Upper lobe of left lung (tissue), 6 donors: Measurements from ENCODE around the gene FBP2. TPM values are rescaled to one million over a fixed set of nuclear protein-coding genes. Genes with fewer than 3 reads are reported as not detected.
"Not testable (repeated sequence)": the region's sequence is repeated elsewhere in the genome, so short reads cannot be mapped to it uniquely, and the experiment has no call there.

Source experiments
- ATAC-seq, 2 donors: fragments of 200-7000 bp; cut with Tn5 transposase; one replicate each; pipeline ENCODE4 v1.9.1; 2022; ENCODE audit warnings: mild to moderate bottlenecking in 2 of 2, moderate library complexity in 2 of 2; ENCODE audit not compliant: low FRiP score in 2 of 2
- DNase-seq, 2 donors: peaks; one replicate each; pipeline ENCODE4 v3.0.0-alpha.2; 2019 to 2020
- H3K27ac ChIP-seq, 4 donors: fragments of 200-600 bp; sonication (generic); one replicate each; pipeline ENCODE4 v1.5.1; 2016 to 2019
- H3K27me3 ChIP-seq, 4 donors: fragments of 200-600 bp; sonication (generic); one replicate each; pipeline ENCODE4 v1.5.1; 2017 to 2019
- H3K36me3 ChIP-seq, 4 donors: fragments of 200-600 bp; sonication (generic); one replicate each; pipeline ENCODE4 v1.5.1; 2016 to 2019
- H3K4me1 ChIP-seq, 4 donors: fragments of 200-600 bp; sonication (generic); one replicate each; pipeline ENCODE4 v1.5.1; 2018 to 2019
- H3K4me3 ChIP-seq, 4 donors: fragments of 200-600 bp; sonication (generic); one replicate each; pipeline ENCODE4 v1.5.1; 2017 to 2019; ENCODE audit warnings: mild to moderate bottlenecking in 2 of 4, moderate library complexity in 1 of 4
- H3K9me3 ChIP-seq, 4 donors: fragments of 200-600 bp; sonication (generic); one replicate each; pipeline ENCODE4 v1.5.1; 2018 to 2019
- CTCF ChIP-seq, 6 experiments: fragments of 450-650 bp in 4 of 6; fragments of 200-600 bp in 2 of 6; sonication (generic) in 2 of 6; IDR thresholded peaks; one replicate each; pipeline ENCODE4 v1.5.1; 2016 to 2019; ENCODE audit warnings: antibody characterized with exemption in 6 of 6
- EP300 ChIP-seq, 4 donors: sonication (generic); formaldehyde crosslinking; IDR thresholded peaks; one replicate each; pipeline ENCODE4 v1.5.1; 2017; ENCODE audit warnings: antibody characterized with exemption in 4 of 4, control low read depth in 2 of 4
- POLR2A ChIP-seq, 4 donors: fragments of 450-650 bp; IDR thresholded peaks; one replicate each; pipeline ENCODE4 v1.5.1; 2016 to 2017; ENCODE audit warnings: antibody characterized with exemption in 4 of 4, mild to moderate bottlenecking in 2 of 4
- POLR2AphosphoS5 ChIP-seq, 2 donors: sonication (generic); formaldehyde crosslinking; IDR thresholded peaks; one replicate each; pipeline ENCODE4 v1.5.1; 2017; ENCODE audit warnings: antibody characterized with exemption in 2 of 2
- WGBS, 2 donors: methylation state at CpG; one replicate each; pipeline ENCODE4 v1.1.5; 2017 to 2018; 5-methylcytosine and 5-hydroxymethylcytosine counted together
- total RNA-seq, 6 donors: library from RNA; depleted of rRNA in 4 of 6; stranded (reverse); fragments of >200 nt in 4 of 6; gene quantifications; one replicate each; pipeline versions ENCODE4 v1.1.0 to v1.2.1, GENCODE V29; 2016 to 2021
- donor health status: DM: no; HTN: no; CAD: no; lungs with moderate emphysema.
- donor health status: DM: no; HTN: yes; CAD: no; lungs with severe emphysema.

The FBP2 gene
- total RNA-seq, 6 donors from 2014 or later: 0.49 TPM; not detected in 5

GRCh38 chr9:94600715-94601114, 7.1 kb upstream of the FBP2 start:
- Histone ChIP-seq H3K9me3 (no peaks in the 10 kb centered on the region), H3K27ac (no peak overlapping the region), H3K36me3 (peaks cover 0 to 11% (median 1%) of the 10 kb centered on the region in 4 donors), H3K4me3 (no peak overlapping the region), H3K27me3 (no peaks in the 10 kb centered on the region), H3K4me1 (peaks cover 0 to 6% (median 2%) of the 10 kb centered on the region in 4 donors)
- ATAC-seq (no peak), DNase-seq (no peak)
- 71 to 77% methylated on average over 10 of the region's 10 CpGs for WGBS, 2 donors
- TF ChIP-seq CTCF (IDR thresholded peaks at IDR 0.05) (no peak), POLR2AphosphoS5 (IDR thresholded peaks at IDR 0.05) (no peak)

DNA sequence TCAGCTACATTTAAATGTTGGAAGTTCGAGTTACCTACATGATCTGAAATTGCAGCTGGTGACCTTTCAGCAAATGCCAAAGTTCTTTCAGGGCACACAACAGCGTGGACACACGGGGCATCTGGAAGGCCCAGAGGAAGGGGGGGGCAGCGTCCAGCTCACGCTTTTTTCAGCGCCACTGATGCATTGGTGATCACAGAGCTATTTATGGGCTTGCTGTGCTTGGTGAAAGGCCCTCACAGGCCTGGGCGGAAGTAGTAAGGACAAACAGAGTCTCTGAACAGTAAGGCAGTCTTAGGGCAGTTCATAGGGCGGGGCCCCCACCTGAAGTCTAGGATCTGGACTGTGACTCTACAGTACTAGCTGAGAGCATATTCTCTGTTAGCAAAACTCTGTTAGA, 6.6 kb upstream of the FBP2 start:
- ATAC-seq: no peak
- H3K36me3 ChIP-seq: peaks cover 0 to 8% (median under 1%) of the 10 kb centered on the region in 4 donors
- WGBS, 2 donors: 84 to 87% methylated on average over 3 to 8 of the region's 8 CpGs

DNA sequence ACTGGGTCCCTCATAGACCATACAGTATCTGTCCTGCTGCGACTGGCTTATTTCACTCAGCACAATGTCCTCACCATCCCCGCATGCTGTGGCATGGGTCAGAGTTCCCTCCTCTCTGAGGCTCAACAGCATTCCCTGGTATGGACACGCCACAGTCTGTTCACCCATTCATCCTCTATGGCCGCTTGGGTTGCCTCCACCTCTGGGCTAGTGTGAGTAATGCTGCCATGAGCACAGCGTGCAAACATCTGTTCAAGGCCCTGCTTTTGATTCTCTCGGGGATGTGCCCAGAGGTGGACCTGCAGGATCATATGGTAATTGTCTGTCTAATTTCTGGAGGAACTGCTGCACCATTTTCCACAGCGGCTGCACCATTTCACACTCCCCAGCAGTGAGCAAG, 5.5 kb upstream of the FBP2 start:
- no peak overlapping the region for H3K27ac ChIP-seq
- no peaks in the 10 kb centered on the region for H3K36me3 ChIP-seq
- TF ChIP-seq POLR2A (IDR thresholded peaks at IDR 0.05): no peak
- TF ChIP-seq POLR2AphosphoS5 (IDR thresholded peaks at IDR 0.05): no peak
- no peak for TF ChIP-seq CTCF (IDR thresholded peaks at IDR 0.05)
- TF ChIP-seq EP300 (IDR thresholded peaks at IDR 0.05): no peak
- H3K4me1 ChIP-seq: peaks cover 0 to 6% (median 2%) of the 10 kb centered on the region in 4 donors
- no peak for ATAC-seq
- no peak for DNase-seq
- H3K27me3 ChIP-seq: no peaks in the 10 kb centered on the region
- no peak overlapping the region for H3K4me3 ChIP-seq
- H3K9me3 ChIP-seq: no peaks in the 10 kb centered on the region
- 79 to 88% methylated on average over 7 of the region's 7 CpGs for WGBS, 2 donors

More for the DNA sequence above, 6.6 kb upstream of the FBP2 start:
- no peak for TF ChIP-seq POLR2AphosphoS5 (IDR thresholded peaks at IDR 0.05)
- TF ChIP-seq EP300 (IDR thresholded peaks at IDR 0.05): no peak
- TF ChIP-seq POLR2A (IDR thresholded peaks at IDR 0.05): no peak
- no peak for TF ChIP-seq CTCF (IDR thresholded peaks at IDR 0.05)
- H3K9me3 ChIP-seq: no peaks in the 10 kb centered on the region
- H3K27ac ChIP-seq: no peak overlapping the region
- no peak for DNase-seq
- no peaks in the 10 kb centered on the region for H3K27me3 ChIP-seq
- H3K4me1 ChIP-seq: peaks cover 0 to 6% (median 2%) of the 10 kb centered on the region in 4 donors
- H3K4me3 ChIP-seq: no peak overlapping the region

- DNase-seq, H3K4me3 ChIP-seq, H3K27me3 ChIP-seq, H3K27ac ChIP-seq, H3K4me1 ChIP-seq, H3K36me3 ChIP-seq, H3K9me3 ChIP-seq, ATAC-seq: not testable (repeated sequence)
- WGBS, 2 donors: 80 to 84% methylated on average over 6 to 7 of the region's 7 CpGs
These were observed 941 bp downstream of the FBP2 start for GRCh38 chr9:94592683-94593082.

DNA sequence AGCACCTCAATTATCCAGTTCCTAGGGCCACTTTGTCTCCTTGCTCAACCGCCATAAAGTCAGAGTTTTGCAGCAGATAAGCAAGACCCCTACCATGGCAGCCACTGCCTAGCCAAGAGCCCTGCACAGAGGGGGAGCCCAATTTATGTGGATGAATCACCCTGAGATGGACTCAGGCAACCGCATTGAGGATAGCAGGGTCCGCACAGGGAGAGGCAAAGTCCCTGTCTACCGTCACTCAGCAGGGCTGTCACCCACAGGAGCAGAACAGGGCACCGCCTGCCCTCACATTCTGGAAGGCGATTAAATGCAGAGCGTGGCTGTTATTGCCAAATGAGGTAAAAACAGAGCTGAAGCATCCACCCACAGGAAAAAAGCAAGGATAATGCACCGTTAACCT, 1.7 kb downstream of the FBP2 start:
- DNase-seq: no peak
- no peak overlapping the region for H3K27ac ChIP-seq
- 86 to 91% methylated on average over 8 of the region's 8 CpGs for WGBS, 2 donors
- no peaks in the 10 kb centered on the region for H3K9me3 ChIP-seq
- H3K4me3 ChIP-seq: no peak overlapping the region
- no peaks in the 10 kb centered on the region for H3K36me3 ChIP-seq
- no peak for TF ChIP-seq POLR2A (IDR thresholded peaks at IDR 0.05)
- TF ChIP-seq CTCF (IDR thresholded peaks at IDR 0.05): no peak
- TF ChIP-seq EP300 (IDR thresholded peaks at IDR 0.05): no peak
- TF ChIP-seq POLR2AphosphoS5 (IDR thresholded peaks at IDR 0.05): no peak
- peaks cover 0 to 1% (median 0%) of the 10 kb centered on the region in 4 donors for H3K4me1 ChIP-seq
- H3K27me3 ChIP-seq: no peaks in the 10 kb centered on the region
- no peak for ATAC-seq

DNA sequence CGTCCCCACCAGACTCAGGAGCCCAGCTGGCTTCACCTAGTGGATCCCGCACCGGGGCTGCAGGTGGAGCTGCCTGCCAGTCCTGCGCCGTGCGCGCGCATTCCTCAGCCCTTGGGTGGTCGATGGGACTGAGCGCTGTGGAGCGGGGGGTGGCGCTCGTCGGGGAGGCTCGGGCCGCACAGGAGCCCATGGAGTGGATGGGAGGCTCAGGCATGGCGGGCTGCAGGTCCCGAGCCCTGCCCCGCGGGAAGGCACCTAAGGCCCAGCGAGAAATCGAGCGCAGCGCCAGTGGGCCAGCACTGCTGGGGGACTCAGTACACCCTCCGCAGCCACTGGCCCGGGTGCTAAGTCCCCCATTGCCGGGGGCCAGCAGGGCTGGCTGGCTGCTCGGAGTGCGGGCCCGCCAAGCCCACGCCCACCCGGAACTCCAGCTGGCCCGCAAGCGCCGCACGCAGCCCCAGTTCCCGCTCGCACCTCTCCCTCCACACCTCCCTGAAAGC, 2.5 kb downstream of the FBP2 start:
- H3K9me3 ChIP-seq, H3K27me3 ChIP-seq, H3K36me3 ChIP-seq, ATAC-seq, H3K4me1 ChIP-seq, H3K4me3 ChIP-seq, H3K27ac ChIP-seq: not testable (repeated sequence)
- peak in 1 of 2 donors; percentile 69 for DNase-seq
- WGBS, 2 donors: 88 to 94% methylated on average over 7 to 37 of the region's 38 CpGs
